GM21367 (cell line): Measurements from ENCODE around the gene CTNNA1.

Experiments
- ATAC-seq: cut with Tn5 transposase; IDR thresholded peaks from one replicate; pipeline ENCODE4 v1.9.1; 2021; ENCODE audit not compliant: unreplicated experiment

The CTNNA1 gene

DNA sequence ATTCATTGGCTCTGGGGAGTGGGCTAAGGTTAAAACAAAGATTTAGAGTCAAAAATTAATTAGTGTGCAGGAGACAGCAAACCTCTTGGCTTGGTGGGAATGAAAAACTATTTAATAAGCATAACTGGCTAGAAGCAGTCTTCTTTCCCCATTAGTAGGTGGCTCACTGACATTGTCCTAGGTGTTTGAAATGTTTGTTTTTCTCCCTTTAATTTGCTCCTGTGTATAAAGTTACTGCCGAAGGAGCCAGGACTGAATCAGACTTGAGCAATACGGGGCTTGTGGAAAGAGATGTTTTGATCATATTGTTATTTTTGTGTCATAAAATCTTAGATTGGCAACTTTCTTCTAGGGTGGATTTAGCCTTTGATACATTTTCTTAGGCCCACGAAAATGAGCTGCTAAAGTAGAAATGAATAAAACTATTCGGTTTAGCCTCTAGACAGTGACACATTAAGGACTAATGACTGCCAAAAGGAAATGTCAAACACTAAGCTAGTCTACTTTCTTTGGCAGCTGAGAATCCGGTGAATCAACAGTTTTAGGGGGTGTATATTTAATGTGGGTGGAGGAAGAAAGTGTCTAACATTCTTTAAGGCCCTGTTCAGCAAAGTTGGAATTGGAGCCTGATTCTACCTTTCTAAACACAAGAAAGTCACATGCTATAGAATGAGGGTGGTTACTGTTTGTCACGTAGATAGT is 91.7 kb downstream of the CTNNA1 start:
- ATAC-seq: no peak

DNA sequence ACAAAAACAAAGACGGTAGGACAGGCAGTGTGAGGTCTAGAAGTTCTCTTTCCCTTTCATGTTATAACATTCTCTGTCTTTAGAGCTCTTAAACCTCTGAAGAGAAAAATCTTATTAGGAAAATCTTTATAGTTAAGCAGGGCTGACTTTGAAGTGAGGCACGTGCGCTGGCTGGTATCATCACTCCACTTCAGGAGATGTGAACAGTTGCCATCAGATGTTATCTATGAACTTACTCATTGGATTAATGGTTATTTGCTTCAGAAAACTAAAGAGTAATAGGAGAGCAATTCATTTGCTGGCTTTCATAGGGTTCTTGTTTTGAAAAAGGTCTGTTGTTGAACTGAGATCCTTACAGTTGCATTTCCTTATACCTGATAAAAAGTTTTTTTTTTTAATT is 96.2 kb downstream of the CTNNA1 start:
- no peak for ATAC-seq

DNA sequence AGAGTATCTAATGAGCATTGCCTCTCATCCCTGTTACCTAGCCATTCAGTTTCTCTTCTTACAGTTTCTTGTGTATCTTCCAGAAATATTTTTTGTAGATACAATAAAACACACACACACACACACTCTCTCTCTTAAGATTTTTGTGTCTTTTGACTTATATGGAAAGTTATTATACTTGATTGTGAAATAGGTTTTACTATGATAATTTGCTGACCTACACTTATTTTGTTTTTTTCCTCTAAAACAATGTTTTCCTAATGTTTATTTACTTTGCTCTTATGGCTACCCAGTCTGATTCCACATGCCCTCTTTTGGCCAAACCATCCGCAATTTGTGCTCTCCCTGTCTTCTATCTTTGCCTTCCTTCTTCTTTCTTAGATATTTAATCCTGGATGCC is 96.7 kb downstream of the CTNNA1 start:
- no peak for ATAC-seq

DNA sequence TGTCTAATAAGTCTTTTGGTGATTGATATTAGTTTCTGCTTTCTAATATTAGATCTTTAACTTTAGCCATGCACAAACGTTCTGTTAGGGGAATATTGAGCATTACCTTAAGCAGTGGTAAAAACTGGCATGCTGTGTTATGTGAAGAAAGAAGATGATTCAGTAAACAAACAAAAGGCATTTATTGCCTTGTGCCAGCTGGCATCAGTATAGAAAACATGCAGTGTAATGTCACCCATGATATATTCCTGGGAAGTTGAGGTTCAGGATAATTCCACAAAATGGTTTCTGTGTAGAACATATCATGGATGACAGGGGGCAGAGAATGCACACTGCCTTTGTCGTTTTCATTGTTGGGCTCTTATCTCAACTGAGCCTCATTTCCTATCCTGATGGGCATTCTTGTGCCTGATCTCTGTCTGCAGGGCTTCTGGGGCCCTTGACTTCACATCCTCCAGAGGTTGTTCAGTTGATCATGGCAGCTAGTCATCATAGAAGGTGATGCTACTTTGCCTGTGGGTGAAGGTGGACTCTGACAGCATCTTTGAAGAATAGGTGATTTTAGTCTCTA is 97.7 kb downstream of the CTNNA1 start:
- ATAC-seq: no peak

DNA sequence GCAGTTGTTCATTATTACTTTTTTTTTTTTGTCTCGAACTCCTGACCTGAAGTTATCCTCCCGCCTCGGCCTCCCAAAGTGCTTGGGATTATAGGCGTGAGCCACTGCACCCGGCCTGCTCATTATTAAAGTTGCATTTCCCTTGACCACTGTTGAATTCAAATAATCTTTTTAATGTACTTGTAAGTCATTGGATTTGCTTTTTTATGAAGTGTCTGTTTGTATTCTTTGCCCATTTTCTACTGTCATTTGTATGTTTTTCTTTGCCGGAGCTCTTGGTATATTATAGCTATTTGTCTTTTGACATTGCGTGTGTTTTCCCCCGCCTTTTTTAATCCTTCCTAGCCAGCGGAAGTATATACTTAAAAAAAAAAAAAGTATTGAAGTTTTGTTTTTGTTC is 99.9 kb downstream of the CTNNA1 start:
- ATAC-seq: no peak

DNA sequence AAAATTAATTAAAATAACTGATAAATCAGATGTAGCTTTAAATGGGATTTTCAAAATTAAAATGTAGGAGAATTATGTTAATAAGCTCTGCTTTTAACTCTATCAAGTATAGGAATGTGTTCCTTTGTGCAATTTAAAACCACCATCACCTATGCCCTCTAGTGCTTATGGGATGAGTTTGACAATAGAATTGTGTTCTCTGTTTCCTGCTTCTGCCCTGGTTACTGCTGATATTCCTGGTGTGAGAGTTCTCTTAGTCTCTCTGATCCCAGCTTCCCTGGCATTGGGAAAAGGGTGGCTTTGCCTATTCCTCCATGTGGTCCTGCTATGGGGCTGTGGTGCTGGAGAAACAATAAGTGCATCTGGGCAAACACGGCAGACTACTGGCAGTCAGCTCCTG is 113.8 kb downstream of the CTNNA1 start:
- no peak for ATAC-seq

DNA sequence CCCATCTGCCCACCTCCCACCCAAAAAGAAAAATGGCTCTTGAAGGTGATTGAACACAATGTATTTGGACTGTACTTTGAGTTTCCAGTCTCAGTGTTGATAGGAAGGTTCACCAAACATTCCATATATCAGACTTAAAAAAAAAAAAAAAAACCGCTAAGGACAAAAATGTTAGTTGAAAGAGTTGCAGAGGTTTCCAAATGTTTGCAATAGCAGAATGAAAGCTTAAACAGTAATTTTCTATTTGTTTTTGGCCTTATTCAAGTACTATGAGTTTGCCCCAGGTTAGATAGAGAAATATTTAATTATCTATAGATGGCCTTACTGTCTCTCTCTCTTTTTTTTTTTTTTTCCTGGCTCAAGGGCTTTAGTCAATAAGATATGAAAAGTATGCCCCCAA is 115.8 kb downstream of the CTNNA1 start:
- no peak for ATAC-seq

DNA sequence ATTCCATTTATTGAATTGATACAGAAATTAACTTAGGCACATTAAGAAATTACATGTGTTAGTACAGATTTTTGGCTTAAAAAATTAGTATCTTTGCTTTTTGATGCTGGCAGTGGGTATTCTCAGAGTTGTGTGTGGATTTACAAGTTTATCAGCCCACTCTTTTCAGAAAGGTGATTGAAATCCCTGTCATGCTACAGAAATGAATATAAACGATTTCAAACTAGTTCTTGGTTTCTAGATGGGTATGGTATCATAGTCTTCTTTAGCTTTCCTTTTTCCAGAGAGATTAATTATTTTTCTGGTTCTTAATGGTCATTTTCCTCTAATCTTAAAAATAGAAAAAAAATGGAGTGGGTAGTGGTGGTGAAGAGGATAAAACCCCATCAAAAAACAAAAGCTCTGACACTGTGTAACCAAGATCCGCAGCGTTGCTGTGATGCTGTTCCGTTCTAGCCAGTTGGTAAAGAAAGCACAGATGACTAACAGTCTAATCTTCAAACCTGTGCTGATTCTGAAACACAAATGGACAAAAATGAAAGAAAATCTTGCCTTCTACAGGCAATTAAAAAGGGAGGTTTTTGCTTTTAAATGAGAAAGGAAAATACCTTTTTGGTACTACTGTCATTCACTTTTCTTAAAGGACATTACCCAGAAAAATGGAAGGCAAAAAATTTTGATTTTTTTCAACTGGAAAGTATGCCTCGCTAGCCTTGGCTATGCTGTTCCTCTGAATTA is 116.7 kb downstream of the CTNNA1 start:
- no peak for ATAC-seq

DNA sequence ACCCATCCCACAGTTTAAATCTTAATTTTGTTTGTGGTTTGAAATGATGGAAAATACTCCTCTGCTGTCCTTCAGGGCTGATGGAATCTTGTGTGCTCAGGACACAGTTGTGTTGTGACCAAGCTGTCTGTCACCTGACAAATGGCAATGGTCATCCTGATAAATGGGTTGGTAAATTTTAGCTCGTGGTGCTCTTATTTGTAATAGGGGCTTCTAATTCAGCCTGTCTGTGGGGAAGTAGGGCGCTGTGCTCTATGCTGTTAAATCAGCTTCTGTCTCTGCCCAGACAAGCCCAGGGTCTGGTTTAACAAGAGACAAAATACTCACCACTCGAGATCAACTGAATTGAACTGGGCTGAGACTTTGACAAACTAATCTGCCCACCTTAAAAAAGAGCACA is 117.4 kb downstream of the CTNNA1 start:
- ATAC-seq: no peak

DNA sequence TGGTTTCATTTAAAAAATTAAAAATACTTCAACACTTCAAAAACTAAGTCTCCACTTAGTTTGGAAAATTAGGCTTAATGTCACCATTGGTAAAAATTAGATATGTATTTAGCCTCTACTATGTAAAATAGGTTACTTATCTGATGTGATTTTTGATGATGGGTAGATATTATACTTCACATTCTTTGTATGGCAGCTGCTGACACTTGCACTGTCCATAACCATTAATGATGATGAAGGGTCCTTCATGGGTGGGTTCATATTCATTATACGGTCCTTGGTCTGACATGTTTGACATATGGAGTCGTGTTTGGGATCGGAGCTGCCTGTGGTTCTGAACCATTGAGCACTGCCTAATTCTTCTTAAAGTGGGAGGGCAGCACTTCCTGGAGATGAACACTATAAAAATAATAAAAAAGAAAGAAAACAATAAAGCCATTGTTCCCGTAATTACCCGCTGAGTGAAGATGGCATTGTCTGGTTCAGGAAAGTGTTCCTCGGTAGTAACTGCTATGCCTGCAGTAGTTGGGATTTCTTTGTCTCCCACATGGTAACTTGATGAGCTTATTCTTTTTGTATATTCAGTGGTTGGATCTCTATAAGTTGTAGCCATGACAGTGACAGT is 119.7 kb downstream of the CTNNA1 start:
- no peak for ATAC-seq

DNA sequence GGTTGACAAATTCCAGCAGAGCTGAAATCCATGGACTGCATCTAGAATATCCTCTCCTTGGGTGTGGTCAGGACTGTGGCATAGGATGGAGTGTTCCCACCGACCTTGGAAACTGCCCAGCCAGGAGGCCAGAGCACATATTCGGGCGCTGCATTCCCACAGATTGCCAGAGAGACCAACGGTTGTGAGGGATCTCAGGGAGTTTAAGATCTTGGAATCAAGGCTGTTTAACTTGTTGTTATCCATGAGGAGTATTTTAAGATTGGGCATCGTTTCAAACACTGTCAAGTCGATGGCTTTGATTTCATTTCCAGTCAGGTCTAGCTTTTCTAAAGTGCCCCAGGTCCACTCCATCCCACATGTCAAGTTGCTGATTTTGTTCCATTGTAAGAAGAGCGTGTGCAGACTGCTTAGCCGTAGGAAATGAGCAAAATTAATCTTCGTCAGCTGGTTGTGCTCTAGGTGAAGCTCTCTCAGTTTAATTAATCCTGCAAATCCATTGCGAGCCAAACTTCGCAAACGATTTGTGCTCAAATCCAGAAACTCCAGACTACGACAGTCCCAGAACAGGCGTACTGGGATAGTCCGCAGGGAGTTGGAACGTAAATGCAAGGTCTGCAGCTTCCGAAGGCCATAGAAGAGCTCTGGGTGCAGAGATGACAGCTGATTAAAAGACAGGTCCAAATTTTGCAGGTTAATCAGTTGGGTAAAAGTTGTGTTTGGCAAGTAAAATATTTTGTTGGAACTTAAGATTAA is 120.4 kb downstream of the CTNNA1 start:
- ATAC-seq: no peak

DNA sequence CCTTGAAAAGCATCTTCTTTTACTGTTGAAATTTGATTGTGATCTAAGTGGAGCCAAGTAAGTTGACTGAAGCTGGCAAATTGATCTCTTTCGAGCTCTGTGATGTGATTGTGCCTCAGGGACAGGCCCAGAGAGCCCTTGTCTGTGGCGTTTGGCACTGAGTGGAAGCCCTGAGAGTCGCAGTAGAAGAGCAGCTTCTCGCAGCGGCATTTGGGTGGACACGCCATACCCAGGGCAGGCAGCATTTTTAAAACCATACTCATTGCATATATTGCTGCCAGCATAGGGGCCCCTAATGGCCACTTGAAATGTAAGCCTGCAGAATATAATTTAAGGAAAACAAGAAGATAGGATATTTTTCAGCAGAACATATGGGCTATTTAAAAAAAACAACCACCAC is 121.0 kb downstream of the CTNNA1 start:
- ATAC-seq: no peak

DNA sequence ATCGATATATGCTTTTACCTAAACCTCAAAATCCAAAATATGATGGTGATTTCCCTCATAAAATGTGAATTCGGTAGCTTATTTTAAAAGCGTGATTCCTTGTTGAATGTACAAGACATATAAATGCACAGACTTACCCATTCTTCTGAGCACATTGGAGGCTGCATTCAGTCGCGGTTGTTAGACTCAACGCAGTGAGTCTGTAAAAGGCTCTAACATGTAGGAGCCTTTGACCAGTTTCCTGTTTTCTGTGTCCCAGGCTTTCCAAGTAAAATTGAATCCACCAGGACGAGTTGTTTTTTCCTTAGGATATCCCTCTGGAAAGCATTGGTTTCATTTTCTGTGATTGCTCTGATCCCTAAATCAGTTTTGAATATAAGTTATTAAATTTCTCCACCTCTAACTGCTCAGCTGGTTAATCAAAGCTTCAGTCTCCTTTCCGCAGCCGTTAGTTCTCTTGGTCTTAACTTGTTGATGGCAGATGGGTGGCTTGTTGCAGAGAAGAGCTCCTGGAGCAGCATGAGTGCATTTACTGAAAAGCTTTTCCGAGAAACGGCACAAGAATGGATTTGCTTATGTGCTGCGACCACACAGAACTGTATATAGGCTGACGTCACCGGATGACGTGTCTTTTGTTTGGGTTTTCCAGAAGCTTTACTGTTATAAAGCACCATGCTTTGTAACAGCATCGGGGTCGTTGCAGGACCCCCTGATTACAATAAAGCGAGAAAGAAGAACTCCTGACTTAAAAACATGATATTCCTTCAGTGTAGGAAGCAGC is 121.7 kb downstream of the CTNNA1 start, which contains the start of gene LRRTM2:
Gene LRRTM2 (minus strand): TSS at position 565 of the 781 bp plus-strand sequence. CDS start 424 bp downstream, at position 141.
- no peak for ATAC-seq

DNA sequence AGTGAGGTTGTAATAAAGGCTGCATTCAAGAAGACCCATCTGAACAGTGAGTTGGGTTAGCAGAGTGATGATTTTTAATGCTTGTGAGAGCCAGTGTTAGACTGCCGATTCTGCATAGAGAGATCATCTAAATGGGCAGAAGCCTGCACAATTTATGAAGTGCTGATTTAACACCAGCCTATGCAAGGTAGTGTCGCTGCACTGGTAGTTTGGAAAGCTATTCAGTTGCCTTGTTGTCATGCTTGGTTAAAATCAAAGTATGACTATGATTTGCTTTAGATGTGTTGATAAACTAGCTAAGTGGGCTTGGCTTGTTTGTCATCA is 122.3 kb downstream of the CTNNA1 start:
- ATAC-seq: no peak

DNA sequence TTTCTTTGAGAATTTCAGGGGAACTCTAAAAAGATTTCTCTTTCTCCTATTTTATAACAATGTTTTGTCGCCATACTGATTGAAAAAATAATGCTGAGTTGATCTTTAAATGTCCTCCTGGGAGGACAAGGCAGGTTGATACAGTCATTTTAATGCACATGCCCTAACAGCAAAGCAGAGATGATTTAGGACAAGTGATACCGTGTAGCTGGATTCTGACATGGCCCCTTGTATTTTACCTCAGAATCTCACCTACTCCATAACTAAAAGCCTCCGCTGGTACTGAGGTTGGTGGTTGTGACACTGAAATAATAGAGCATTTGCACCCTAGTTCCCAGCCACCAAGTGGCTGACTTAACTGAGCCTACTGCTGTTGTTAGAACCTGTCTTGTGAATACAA is 122.7 kb downstream of the CTNNA1 start:
- ATAC-seq: no peak

DNA sequence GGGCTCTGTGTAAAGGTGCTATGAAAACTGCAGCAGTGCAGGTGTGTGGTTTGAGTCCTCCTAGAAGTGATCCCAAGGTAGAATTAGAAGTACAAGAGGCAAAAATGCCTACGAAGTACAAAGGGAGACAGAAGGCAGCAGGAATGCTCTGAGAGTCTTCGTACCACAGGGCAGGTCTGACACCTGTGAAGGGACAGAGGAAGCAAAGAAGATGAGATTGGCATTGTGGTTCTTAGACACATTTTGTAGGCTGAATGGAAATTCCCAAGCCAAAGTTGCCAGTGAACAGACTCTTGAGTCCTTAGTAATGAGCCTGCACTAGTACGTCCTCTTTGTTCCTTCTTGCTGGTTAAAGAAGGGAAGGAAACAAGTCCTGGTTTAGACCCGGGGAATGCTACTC is 123.6 kb downstream of the CTNNA1 start:
- ATAC-seq: no peak

DNA sequence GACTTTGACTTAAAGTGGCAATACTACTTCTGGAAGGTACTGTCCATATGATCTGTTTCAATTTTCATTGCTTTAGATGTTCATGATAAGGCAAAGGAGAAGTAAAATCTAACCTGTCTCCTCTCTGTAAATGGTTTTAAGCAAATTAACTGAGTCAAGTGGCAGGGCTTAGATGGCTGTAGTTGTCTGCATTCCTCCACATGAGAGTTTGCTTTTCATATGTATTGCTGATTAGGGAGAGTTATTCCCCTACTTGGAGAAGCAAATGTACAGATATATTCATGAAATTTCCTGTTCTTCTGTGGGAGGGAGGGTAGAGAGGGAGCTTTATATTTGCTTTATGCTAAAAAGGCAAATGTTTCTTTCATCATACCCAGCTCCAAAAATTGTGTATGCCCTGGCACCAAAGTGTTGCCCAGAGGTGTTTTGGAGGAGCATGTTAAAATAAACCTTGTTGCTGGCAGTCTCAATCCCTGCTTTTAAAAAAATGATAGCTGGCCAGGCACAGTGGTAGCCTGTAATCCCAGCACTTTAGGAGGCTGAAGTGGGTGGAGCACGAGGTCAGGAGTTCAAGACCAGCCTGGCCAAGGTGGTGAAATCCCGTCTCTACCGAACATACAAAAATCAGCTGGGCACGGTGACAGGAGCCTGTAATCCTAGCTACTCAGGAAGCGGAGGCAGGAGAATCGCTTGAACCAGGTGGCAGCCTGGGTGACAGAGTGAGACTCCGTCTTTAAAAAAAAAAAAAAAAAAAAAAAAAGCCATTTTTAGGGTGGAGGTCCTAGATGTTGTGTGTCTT is 125.4 kb downstream of the CTNNA1 start:
- no peak for ATAC-seq

DNA sequence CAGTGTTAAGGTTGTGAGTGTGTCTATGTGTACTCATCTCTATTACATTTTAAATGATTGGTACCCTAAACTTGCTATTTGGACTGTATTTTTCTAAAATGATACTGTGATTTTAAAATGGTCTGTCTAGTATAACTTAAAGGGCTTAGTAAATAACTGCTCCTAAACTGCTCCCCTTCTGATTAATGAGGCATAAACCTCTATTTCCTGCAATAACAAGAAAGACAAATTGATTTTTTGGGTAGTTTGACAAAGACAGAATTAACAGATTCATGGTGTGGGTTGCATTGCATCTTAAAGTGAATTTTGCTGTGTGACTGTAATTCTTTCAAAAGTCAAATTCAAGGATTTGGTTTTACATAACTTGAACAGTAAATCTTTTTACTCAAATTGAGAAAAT is 130.0 kb downstream of the CTNNA1 start:
- ATAC-seq: no peak

DNA sequence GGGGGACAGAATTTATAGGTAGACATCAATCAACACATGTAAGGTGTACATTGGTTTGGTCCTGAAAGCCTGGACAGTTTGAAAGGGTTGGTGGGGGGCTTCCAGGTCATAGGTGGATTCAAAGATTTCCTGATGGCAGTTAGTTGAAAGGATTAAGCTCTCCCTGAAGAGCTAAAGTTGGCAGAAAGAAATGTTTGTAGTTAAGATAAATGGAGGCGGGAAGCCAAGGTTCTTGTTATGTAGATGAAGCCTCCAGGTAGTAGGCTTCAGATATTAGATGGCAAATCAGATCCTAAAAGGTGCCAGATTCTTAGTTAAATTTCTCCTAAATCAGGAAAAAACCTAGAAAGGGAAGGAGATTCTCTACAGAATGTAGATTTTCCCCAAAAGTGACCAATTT is 130.9 kb downstream of the CTNNA1 start:
- no peak for ATAC-seq

DNA sequence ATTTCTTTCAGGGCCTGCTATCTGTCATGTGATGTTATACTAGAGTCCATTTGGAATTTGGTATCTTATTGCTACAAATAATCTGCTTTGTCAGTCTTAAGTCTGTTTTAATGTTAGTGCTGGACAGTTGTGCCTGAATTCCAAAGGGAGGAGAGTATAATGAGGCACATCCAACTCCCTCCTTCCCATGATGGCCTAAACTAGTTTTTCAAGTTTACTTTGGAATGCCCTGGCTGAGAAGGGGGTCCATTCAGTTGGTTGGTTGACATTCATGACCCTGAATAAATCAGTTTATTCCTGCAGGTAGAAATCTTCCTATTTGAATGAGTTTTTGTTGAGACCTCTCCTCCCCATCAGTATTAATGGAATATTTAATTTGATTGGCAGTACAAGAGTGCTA is 131.3 kb downstream of the CTNNA1 start:
- ATAC-seq: no peak
